ENCODE measurements around the gene FOXF1. TPM values are rescaled to one million over a fixed set of nuclear protein-coding genes. Genes with fewer than 3 reads are reported as not detected.

The FOXF1 gene
- total and polyA plus RNA-seq, 2 of the 13 experiments (the other 11 are each of a cell fraction or from before 2014, with no cell fraction given): not detected

GRCh38 chr16:86464044-86464443, 46.3 kb upstream of the FOXF1 start:
- no peak for ATAC-seq
- no TSS peak for BruUV-seq (replicated peaks)
- no peaks in the 10 kb centered on the region; the same call in 1 of the 2 replicates for H3K4me1 ChIP-seq (ENCODE audit: insufficient read depth, low read length)
- no peak overlapping the region for H3K4me3 ChIP-seq (replicated peaks in 1 of 3; ENCODE audit: insufficient read depth in 1 of 3, low read depth in 2 of 3, low read length in 3 of 3)
- intact Hi-C loops (cut with micrococcal nuclease; ENCODE audit: unreplicated experiment) (no loop called here), in situ Hi-C loops (cut with HindIII; ENCODE audit: extremely low pct_ligation_motif_present, low pct_unique_long_range_greater_than_20kb) (no loop called here)
- no peak overlapping the region for H3K4me2 ChIP-seq (ENCODE audit: low read depth, low read length)
- ChIA-PET POLR2A (no interaction called here), CTCF (ENCODE audit: low intra/inter-chr PET ratio, low total read pairs) (no interaction called here)
- H3K9ac ChIP-seq (ENCODE audit: insufficient read depth, low read depth, low read length): no peak overlapping the region
- no peaks in the 10 kb centered on the region for H3K36me3 ChIP-seq (replicated peaks in 1 of 2; ENCODE audit: control insufficient read depth in 1 of 2, insufficient read depth in 2 of 2, low read length in 2 of 2)
- H3K27ac ChIP-seq (ENCODE audit: extremely low read length, insufficient read depth, low read length): no peak overlapping the region
- no peak for FAIRE-seq
- DNase-seq (ENCODE audit: low spot score): no peak
- 47% methylated on average over 2 of the region's 2 CpGs for WGBS (ENCODE audit: low lambda C conversion rate)
- TF ChIP-seq CREB1 (IDR thresholded peaks at IDR 0.05) (peak; percentile 87), CREB1 (CRISPR knock-in tag; IDR thresholded peaks at IDR 0.05) (no peak), KIAA2018 (CRISPR knock-in tag; IDR thresholded peaks at IDR 0.05; ENCODE audit: borderline replicate concordance) (no peak), JUNB (CRISPR knock-in tag; IDR thresholded peaks at IDR 0.05; ENCODE audit: borderline replicate concordance) (0 out of 2 replicates have a peak, but pooled peaks have one; percentile 19)
- H3K9me3 ChIP-seq (ENCODE audit: low read length): peaks cover 24% of the 10 kb centered on the region
- peaks cover 2 to 20% of the 10 kb centered on the region in 2 experiments; a peak in 3 of 5 replicates for H3K27me3 ChIP-seq (ENCODE audit: control insufficient read depth in 1 of 2, insufficient read depth in 2 of 2, low read length in 2 of 2)
- H4K20me1 ChIP-seq (ENCODE audit: insufficient read depth, low read length): no peaks in the 10 kb centered on the region
- H2AFZ ChIP-seq (ENCODE audit: low read length): no peak overlapping the region
- H3K79me2 ChIP-seq (ENCODE audit: insufficient read depth, low read length): no peaks in the 10 kb centered on the region

Measured in HepG2 (cell line).